GM19351 (cell line): ENCODE data around the gene EMCN.

ENCODE experiments used
- ATAC-seq: cut with Tn5 transposase; IDR thresholded peaks from one replicate; pipeline ENCODE4 v1.9.1; 2021; ENCODE audit warnings: mild to moderate bottlenecking, moderate library complexity; ENCODE audit not compliant: unreplicated experiment

Gene EMCN

GRCh38 chr4:100493756-100494155, 24.1 kb downstream of the EMCN start:
- no peak for ATAC-seq

DNA sequence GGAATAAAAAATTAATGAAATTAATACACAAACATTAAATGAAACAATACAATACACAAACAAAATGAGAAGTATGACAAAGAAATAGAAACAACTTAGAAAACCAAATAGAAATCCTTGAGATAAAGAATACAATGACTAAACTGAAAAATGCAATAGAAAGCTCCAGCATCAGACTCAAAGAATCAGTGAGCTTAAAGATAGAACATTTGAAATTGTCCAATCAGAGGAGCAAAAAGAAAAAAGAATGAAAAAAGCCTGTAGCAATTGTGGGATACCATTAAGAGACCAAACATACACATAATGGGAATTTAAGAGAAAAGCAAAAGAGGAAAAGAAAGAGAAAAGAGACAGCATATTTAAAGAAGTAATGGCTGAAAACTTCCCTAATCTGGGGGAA, 25.7 kb downstream of the EMCN start:
- no peak for ATAC-seq

DNA sequence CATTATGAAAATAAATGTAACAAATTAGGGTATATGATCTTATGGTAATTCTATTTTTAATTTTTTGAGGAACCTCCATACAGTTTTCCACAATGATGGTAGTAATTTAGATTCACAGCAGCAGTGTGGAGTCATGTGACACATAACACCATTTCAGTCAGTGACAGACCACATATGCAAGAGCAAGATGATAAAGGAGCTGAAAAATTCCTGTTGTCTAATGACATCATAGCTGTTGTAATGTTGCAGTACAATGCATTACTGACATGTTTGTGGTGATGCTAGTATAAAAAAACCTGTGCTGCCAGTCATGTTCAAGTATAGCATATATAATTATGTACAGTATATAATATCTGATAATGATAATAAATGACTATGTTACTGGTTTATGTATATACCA, 28.5 kb downstream of the EMCN start:
- ATAC-seq, result no peak

DNA sequence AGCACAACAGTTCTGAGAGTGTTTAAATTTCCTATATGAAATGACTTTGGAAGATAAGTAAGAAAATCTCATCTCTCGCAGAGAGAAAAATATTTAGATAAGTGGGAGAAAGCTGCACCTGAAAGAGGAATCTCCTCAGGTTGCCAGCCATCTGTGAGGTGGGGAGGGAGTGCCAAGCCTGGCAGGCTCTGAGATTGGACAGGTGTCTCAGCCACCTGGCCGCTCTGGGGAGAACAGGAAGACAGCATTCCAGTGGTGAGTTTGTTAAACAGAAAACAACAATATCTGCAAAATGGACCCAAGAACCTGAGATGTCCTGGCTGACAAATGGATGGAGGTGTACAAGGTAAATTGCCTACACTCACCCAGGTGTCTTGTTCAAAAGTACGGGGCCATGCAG, 31.3 kb downstream of the EMCN start:
- no peak for ATAC-seq

DNA sequence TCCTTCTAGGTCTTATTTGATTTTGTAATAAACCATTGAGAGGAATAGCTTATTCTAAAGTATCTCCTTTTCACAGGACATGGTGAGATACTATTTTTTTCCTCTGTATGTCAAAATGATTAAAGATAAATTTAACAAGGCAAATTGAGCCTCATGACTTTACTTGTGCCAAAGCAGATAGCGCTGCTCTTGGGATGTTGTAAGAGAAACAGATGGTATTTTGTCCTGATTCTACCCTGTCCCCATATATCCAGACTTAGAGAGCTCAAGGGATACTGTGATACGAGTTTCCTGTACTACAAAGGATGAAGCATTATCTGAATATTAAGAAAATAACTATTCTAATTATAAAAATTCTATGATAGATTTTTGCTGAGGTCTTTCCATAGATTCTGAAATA, 34.0 kb downstream of the EMCN start:
- ATAC-seq, result no peak

GRCh38 chr4:100479971-100480370, 37.9 kb downstream of the EMCN start:
- ATAC-seq, result no peak

GRCh38 chr4:100469555-100469954, 48.3 kb downstream of the EMCN start:
- ATAC-seq, result no peak

DNA sequence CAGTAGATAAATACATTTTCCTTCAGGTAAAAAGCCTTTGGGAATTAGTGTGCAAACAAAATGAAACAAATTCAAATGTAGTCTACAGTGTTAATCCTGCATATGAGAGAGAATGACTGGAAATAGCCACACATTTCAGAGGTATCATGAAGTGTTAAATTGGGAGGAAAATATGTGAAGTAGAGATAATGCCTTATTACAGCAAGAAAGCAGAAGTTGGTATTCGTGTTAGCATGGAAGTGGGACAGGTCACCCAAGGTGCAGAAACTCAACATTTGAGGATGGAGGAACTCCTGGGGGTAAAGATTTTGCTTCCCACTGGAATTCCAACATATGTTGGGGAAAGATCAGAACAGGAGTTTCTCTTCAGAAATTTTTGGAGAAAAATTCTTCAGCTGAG, 51.3 kb downstream of the EMCN start:
- ATAC-seq, result no peak

DNA sequence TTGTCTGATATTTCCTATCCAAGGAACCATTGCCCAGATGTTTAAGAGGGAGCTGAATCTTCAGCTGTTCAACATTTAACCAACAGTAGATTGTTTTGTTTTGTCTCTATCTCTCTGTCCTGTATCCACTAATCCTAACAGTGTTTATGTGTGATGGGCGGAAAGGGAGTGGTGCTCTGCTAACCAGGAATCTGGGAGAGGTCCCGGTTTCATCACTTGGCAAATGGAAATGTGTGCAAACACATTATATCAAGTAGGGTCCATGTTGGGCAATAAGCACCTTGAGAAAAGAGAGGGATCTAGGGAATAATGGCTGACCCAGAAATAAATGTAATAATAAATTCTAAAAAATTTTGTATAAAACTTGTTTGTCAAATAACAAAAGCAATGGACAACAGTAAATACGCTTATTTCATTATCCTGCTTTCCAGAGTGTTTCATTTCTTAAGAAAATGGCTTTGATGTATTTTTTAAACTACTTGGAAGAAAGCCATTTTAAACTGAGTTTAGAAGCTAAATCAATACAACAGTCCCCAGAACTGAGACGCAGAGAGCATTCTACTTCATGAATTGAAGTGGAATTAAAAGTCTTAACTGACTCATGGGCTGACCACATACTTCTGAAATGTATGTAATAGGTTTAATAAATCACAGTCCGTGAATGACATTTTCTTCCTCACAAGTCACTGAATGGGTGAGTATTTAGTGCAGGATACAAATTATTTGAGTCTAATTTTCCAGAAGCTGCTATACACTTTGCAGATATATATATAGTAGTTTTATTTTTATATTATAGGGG, 55.8 kb downstream of the EMCN start:
- ATAC-seq, result no peak

GRCh38 chr4:100450449-100450848, 67.4 kb downstream of the EMCN start:
- ATAC-seq, result no peak

- no peak for ATAC-seq
Observed at GRCh38 chr4:100431416-100431815, 86.4 kb downstream of the EMCN start.

DNA sequence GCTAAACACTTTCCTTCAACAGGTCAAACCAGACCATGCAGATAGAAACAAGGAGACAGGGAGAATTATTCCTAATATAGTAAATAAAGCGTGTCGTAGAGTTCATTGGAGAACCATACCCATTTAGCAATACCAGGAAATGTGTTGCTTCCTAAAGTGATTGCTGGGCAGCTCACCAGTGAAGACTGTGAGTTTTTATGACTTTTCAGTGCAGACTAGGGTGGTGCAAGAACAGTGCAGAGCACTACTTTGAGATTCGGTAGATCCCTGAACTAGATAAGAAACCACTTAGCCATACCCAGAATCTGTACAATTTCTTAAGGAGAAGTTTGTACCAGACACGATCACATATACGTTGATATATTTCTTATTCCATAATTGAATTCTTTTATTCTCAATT, 87.4 kb downstream of the EMCN start:
- no peak for ATAC-seq

GRCh38 chr4:100429616-100430015, 88.2 kb downstream of the EMCN start:
- ATAC-seq, result no peak

- no peak for ATAC-seq
Observed at GRCh38 chr4:100428051-100428450, 89.8 kb downstream of the EMCN start.

GRCh38 chr4:100424376-100424775, 93.4 kb downstream of the EMCN start:
- no peak for ATAC-seq

DNA sequence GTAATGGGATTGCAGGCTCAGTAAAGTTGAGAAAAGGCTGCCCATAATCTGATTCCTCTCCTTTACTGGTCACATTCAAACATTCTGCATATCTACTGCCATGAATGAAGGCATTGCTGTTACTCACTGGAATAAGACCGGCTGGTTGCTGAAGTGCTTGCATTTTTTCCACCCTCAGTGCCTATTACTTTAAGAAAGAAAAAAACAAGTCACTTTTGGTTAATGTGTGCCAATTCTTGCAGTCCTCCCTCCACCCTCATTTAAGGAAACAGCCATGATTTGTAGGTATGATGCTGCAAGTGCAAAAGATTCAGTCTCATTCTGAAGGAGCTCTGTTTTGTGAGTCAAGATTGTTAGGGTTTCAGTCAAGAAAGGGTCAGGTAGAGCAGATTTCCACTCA, 94.9 kb downstream of the EMCN start:
- ATAC-seq, result no peak

DNA sequence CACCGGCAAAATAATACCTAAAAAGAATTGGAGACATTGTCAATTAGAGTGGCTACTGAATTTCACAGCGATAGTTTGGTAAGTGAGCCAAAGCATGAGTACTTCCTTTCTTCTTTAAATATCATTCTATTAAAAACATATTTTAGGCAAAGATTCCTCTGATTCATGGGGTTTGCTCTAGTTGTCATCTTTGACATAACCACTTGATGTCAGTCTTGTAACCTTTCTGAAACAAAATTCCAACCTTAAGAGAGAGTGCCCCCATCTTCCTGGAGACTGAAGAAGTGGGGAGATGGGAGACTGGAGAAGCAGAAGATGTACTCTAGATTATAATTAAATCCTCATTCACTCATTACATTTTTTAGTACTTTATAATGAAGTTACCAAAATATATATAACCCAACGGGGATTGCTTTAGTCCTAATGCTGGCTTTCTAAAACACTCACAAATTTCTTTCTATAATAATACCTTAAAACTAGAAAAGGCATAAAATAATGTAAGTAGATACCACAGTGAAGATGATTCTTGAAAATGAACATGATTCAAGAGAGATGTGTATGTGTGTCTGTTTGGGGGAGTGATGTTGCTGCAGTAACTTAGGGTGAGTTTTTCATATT, 96.4 kb downstream of the EMCN start:
- ATAC-seq, result peak; percentile 59

DNA sequence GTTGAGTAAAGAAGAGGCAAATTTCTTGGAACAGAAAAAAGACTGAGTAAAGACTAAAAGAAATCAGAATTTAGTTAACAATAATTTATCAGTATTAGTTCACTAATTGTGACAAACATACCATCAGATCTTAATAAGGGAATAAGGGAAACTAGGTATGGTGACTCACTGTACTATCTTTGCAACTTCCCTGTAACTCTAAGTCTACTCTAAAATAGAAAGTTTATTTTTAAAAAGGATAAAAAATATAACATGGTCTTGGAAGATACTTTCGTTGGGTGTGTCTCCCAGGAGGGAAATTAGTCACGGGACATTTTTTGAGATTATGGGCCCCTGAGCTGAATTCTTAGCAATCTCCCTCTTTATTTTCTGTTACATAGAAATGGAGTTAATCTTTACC, 97.3 kb downstream of the EMCN start:
- no peak for ATAC-seq

DNA sequence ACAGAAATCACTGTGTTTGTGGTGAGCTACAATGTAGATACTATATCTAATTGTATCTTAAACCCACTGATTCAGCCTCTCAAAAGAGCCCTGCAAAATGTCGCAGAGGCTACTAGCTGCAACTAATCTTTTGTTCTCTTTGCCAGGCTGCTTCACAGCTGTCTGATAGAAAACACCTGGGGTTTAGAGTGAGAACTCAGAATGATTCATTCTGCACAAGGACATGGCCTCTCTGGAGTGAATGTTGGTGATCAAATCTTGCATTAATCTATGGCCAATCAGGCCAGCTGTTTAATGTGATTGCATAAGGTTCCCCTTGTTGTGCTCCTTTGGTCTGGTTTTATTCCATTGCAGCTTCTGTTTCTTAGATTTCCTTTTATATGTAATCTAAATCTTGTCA, 100.3 kb downstream of the EMCN start:
- ATAC-seq, result no peak

GRCh38 chr4:100414016-100414790, 103.6 kb downstream of the EMCN start:
- no peak for ATAC-seq

DNA sequence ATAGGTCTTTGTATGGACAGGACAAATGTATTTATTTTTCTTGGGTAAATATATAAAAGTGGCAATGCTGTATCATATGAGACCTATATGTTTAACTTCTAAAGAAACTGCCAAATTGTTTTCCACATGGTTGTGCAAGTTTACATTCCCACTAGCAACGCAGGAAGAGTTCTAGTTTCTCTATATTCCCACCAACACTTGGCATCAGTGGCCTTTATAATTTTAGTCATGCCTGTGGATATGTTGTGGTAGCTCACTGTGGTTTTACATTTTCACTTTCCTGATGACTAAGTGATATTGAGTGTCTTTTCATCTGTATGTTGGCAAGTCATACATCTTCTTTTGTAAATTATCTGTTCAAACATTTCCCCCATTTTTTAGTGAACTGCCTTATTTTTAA, 126.0 kb downstream of the EMCN start:
- ATAC-seq, result peak; percentile 65

DNA sequence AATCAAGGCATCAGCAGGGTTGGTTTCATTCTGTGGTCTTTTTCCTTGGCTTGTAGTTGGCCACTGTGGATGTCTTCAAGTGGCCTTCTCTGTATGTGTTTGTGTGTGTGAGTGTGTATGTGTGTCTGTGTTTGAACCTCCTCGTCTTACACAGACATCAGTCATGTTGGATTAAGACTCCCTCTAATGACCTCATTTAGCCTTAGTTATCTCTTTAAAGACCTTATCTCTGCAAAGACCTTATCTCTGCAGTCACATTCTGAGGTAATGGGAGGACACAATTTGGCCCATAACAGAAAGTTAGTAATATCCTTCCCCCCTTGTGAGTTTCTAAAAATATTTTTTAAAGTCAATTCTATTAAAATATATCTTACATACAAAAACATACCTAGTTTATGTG, 126.7 kb downstream of the EMCN start:
- ATAC-seq, result no peak
